ENCODE results near the gene QSER1. TPM values are rescaled to one million over a fixed set of nuclear protein-coding genes. Genes with fewer than 3 reads are reported as not detected.

QSER1 gene
- total RNA-seq, 1 experiment from 2014 or later: 74.0 TPM

GRCh38 chr11:32897103-32897502, 4.5 kb downstream of the QSER1 start:
- ChIA-PET POLR2A (no interaction called here), CTCF (no interaction called here)
- Mint-ChIP-seq H3K27ac (peak overlapping the region; percentile 54), H3K4me3 (0 out of 2 replicates have a peak overlapping the region, but pooled peaks have one; percentile 2), H3K27me3 (ENCODE audit: low read depth) (no peaks in the 10 kb centered on the region), H3K9me3 (no peaks in the 10 kb centered on the region), H3K4me1 (peaks cover 64% of the 10 kb centered on the region), H3K36me3 (peaks cover 24% of the 10 kb centered on the region)
- DNase-seq (ENCODE audit: low spot score) (no peak), ATAC-seq (no peak)
- TF ChIP-seq NFATC4 (CRISPR knock-in tag; IDR thresholded peaks at IDR 0.05): no peak
- TF ChIP-seq MYBL2 (CRISPR knock-in tag; IDR thresholded peaks at IDR 0.05): no peak
- TF ChIP-seq NR2C2 (CRISPR knock-in tag; IDR thresholded peaks at IDR 0.05): no peak
- TF ChIP-seq SP1 (CRISPR knock-in tag; conservative IDR thresholded peaks at IDR 0.05): no peak
- no peak for TF ChIP-seq MAX (CRISPR knock-in tag; IDR thresholded peaks at IDR 0.05)
- TF ChIP-seq NFE2L1 (CRISPR knock-in tag; IDR thresholded peaks at IDR 0.05): no peak
- TF ChIP-seq RELA (CRISPR knock-in tag; IDR thresholded peaks at IDR 0.05; ENCODE audit: borderline replicate concordance): no peak
- no peak for TF ChIP-seq ZSCAN18 (CRISPR knock-in tag; IDR thresholded peaks at IDR 0.05)
- TF ChIP-seq ZNF317 (CRISPR knock-in tag; IDR thresholded peaks at IDR 0.05; ENCODE audit: borderline replicate concordance, low read depth): no peak
- no peak for TF ChIP-seq CDX4 (CRISPR knock-in tag; IDR thresholded peaks at IDR 0.05; ENCODE audit: borderline replicate concordance)
- TF ChIP-seq MXD4 (CRISPR knock-in tag; IDR thresholded peaks at IDR 0.05; ENCODE audit: borderline replicate concordance): no peak
- no peak for TF ChIP-seq ATF2 (CRISPR knock-in tag; IDR thresholded peaks at IDR 0.05; ENCODE audit: borderline replicate concordance, low read depth)
- no peak for TF ChIP-seq SMAD4 (CRISPR knock-in tag; IDR thresholded peaks at IDR 0.05)
- TF ChIP-seq GRHL2 (CRISPR knock-in tag; IDR thresholded peaks at IDR 0.05; ENCODE audit: insufficient replicate concordance, severe bottlenecking): no peak
- TF ChIP-seq ZNF121 (CRISPR knock-in tag; IDR thresholded peaks at IDR 0.05): no peak
- TF ChIP-seq SOX15 (CRISPR knock-in tag; IDR thresholded peaks at IDR 0.05): no peak

- Mint-ChIP-seq H3K9me3 (no peaks in the 10 kb centered on the region), H3K36me3 (peaks cover 24% of the 10 kb centered on the region)
These were observed 6.8 kb downstream of the QSER1 start for GRCh38 chr11:32899438-32899837.

More at GRCh38 chr11:32899438-32899837, 6.8 kb downstream of the QSER1 start:
- POLR2A ChIA-PET: no interaction called here
- peak overlapping the region; percentile 2; the same call in 1 of the 2 replicates for H3K27ac Mint-ChIP-seq
- CTCF ChIA-PET: no interaction called here
- H3K27me3 Mint-ChIP-seq (ENCODE audit: low read depth): no peaks in the 10 kb centered on the region
- no peak overlapping the region for H3K4me3 Mint-ChIP-seq
- H3K4me1 Mint-ChIP-seq: peaks cover 88% of the 10 kb centered on the region
- TF ChIP-seq SOX15 (CRISPR knock-in tag; IDR thresholded peaks at IDR 0.05) (no peak), ATF1 (CRISPR knock-in tag; IDR thresholded peaks at IDR 0.05) (no peak), ESRRA (CRISPR knock-in tag; IDR thresholded peaks at IDR 0.05; ENCODE audit: borderline replicate concordance) (no peak), ATF6 (CRISPR knock-in tag; IDR thresholded peaks at IDR 0.05) (no peak), CTCF (IDR thresholded peaks at IDR 0.05) (no peak), ZNF138 (CRISPR knock-in tag; conservative IDR thresholded peaks at IDR 0.05) (no peak), ZNF416 (CRISPR knock-in tag; IDR thresholded peaks at IDR 0.05) (no peak), E2F4 (CRISPR knock-in tag; IDR thresholded peaks at IDR 0.05; ENCODE audit: borderline replicate concordance, low read depth) (no peak), JAZF1 (CRISPR knock-in tag; IDR thresholded peaks at IDR 0.05) (no peak), USF2 (CRISPR knock-in tag; IDR thresholded peaks at IDR 0.05) (no peak), KAT7 (CRISPR knock-in tag; IDR thresholded peaks at IDR 0.05; ENCODE audit: borderline replicate concordance) (no peak)
- no peak for ATAC-seq
- no peak for DNase-seq (ENCODE audit: low spot score)
